Measurements from ENCODE around the gene HMCN2.

The HMCN2 gene

GRCh38 chr9:130233587-130233945, 32.0 kb upstream of the HMCN2 start:
- no peaks in the 10 kb centered on the region for H3K9me3 Mint-ChIP-seq
- peaks cover 7% of the 10 kb centered on the region for H3K36me3 Mint-ChIP-seq (ENCODE audit: insufficient read depth)
- no peak for DNase-seq
- H3K27me3 Mint-ChIP-seq = no peaks in the 10 kb centered on the region
- no peak for ATAC-seq (replicated peaks)
- H3K4me3 Mint-ChIP-seq = no peak overlapping the region
- H3K27ac Mint-ChIP-seq = peak overlapping the region in 1 of 2 donors; percentile 74
- peaks cover 2 to 3% of the 10 kb centered on the region in 2 donors for H3K4me1 Mint-ChIP-seq (ENCODE audit: low read depth in 2 of 2)

GRCh38 chr9:130234340-130235260, 31.0 kb upstream of the HMCN2 start:
- Mint-ChIP-seq H3K4me1 (ENCODE audit: low read depth in 2 of 2) (peaks cover 2 to 3% of the 10 kb centered on the region in 2 donors), H3K36me3 (ENCODE audit: insufficient read depth) (peaks cover 7% of the 10 kb centered on the region), H3K27me3 (no peaks in the 10 kb centered on the region), H3K27ac (no peak overlapping the region), H3K4me3 (no peak overlapping the region), H3K9me3 (no peaks in the 10 kb centered on the region)
- DNase-seq (no peak), ATAC-seq (replicated peaks) (no peak)

DNA sequence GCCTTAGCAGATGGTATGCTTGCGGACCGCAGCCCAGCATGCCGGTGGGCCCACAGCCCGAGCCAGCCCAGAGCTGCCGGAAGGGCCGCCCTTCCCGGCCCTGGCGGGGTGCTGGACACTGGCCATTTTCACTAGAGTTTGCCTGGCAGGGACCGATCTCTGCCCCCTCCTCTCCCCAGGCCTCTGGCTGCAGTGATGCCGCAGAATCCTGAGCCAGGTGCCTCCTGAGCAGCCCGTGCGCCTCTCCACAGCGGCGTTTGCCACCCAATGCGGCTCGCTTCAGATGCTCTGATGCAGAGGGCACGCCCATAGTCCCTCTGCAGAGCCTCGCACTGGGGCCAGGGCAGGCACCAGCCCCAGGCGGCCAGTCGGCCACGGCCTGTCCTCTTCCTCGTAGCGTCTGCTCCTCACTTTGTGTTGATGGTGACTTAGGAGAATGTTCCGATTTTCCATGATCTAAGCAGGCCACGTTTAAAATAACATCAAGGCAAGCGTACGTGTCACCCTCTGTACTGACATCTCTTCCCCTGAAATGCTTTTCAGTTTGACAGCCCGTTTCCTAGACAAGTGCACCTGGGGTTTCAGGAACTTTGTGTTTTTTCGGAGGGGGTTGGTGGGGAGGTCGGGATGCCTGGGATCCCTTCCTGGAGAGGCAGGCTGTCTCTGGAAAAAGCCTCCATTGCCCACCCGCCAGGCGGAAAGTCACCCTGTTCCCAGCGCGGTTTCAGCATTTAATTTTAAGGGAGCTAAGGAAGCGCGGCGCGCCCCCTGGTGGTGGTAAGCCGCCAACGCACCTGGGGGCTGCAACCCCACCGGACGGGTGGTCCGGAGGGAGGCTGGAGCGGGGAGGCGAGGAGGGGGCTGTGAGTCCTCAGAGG, 29.8 kb upstream of the HMCN2 start:
- Mint-ChIP-seq H3K36me3 (ENCODE audit: insufficient read depth) (peaks cover 7% of the 10 kb centered on the region), H3K27ac (no peak overlapping the region), H3K27me3 (no peaks in the 10 kb centered on the region), H3K9me3 (no peaks in the 10 kb centered on the region), H3K4me1 (ENCODE audit: low read depth in 2 of 2) (peaks cover 6 to 8% of the 10 kb centered on the region in 2 donors), H3K4me3 (no peak overlapping the region)
- ATAC-seq (replicated peaks) (peak; percentile 62), DNase-seq (peak; percentile 63 to 72 (median 70))

- Mint-ChIP-seq H3K27ac (no peak overlapping the region), H3K9me3 (no peaks in the 10 kb centered on the region), H3K4me1 (ENCODE audit: low read depth in 2 of 2) (peaks cover 8 to 12% of the 10 kb centered on the region in 2 donors), H3K27me3 (no peaks in the 10 kb centered on the region), H3K4me3 (no peak overlapping the region), H3K36me3 (ENCODE audit: insufficient read depth) (peaks cover 7% of the 10 kb centered on the region)
- ATAC-seq (replicated peaks) (no peak), DNase-seq (no peak)
Measured at GRCh38 chr9:130236436-130236985, 29.0 kb upstream of the HMCN2 start.

GRCh38 chr9:130237076-130237475, 28.5 kb upstream of the HMCN2 start:
- Mint-ChIP-seq H3K4me1 (ENCODE audit: low read depth in 2 of 2) (peaks cover 8 to 12% of the 10 kb centered on the region in 2 donors), H3K36me3 (ENCODE audit: insufficient read depth) (peaks cover 7% of the 10 kb centered on the region), H3K9me3 (no peaks in the 10 kb centered on the region), H3K27me3 (no peaks in the 10 kb centered on the region), H3K4me3 (no peak overlapping the region), H3K27ac (no peak overlapping the region)
- DNase-seq = no peak
- ATAC-seq (replicated peaks) = no peak

DNA sequence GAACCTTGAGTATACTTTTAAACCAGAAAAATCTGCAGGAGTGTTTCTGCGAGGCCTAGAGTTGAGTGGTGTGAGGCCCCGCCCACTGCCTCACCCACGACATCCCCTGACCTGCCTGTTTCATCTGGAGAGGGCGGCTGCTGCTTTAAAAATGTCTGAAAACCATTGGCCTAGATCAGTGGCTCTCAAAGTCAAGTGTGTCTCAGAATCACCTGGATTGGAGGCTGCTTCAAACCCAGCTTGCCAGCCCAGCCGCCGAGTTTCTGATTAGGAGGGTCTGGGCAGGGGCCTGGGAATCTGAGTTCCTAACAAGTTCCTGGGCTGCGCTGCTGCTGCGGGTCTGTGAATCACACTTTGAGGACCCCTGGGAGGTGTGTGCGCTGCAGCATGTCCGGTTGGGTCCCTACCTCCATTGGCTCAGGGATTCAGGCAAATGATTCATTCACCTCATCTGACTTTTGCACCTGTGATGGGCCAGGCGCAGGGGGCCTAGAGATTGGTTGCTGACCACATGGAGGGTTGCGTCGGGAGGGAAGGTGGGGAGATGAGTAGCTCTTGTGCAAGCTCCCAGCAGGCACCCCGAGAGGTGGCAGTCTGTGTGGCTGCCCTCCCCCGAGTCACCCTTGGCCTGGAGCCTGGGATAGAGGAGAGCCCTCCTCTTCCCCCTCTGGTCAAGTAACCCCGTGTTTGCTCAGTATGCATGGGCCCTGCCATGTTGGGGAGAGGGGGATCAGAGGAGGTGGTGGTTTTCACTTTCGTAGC, 27.6 kb upstream of the HMCN2 start:
- Mint-ChIP-seq H3K27me3 (no peaks in the 10 kb centered on the region), H3K9me3 (no peaks in the 10 kb centered on the region), H3K4me1 (ENCODE audit: low read depth in 2 of 2) (peaks cover 12 to 16% of the 10 kb centered on the region in 2 donors), H3K36me3 (ENCODE audit: insufficient read depth) (peaks cover 7% of the 10 kb centered on the region), H3K27ac (no peak overlapping the region), H3K4me3 (no peak overlapping the region)
- no peak for DNase-seq
- ATAC-seq (replicated peaks) = no peak

GRCh38 chr9:130239363-130239695, 26.2 kb upstream of the HMCN2 start:
- Mint-ChIP-seq H3K27ac (peak overlapping the region in 1 of 2 donors; percentile 44), H3K9me3 (no peaks in the 10 kb centered on the region), H3K4me3 (no peak overlapping the region), H3K36me3 (ENCODE audit: insufficient read depth) (peaks cover 3% of the 10 kb centered on the region), H3K4me1 (ENCODE audit: low read depth in 2 of 2) (peaks cover 18% of the 10 kb centered on the region in 2 donors), H3K27me3 (no peaks in the 10 kb centered on the region)
- DNase-seq (no peak), ATAC-seq (replicated peaks) (no peak)

- no peak overlapping the region for H3K4me3 Mint-ChIP-seq
- DNase-seq (no peak), ATAC-seq (replicated peaks) (no peak)
- peaks cover 18% of the 10 kb centered on the region in 2 donors for H3K4me1 Mint-ChIP-seq (ENCODE audit: low read depth in 2 of 2)
- peaks cover 3% of the 10 kb centered on the region for H3K36me3 Mint-ChIP-seq (ENCODE audit: insufficient read depth)
- no peaks in the 10 kb centered on the region for H3K27me3 Mint-ChIP-seq
- H3K9me3 Mint-ChIP-seq = no peaks in the 10 kb centered on the region
- peak overlapping the region in 1 of 2 donors; percentile 44 for H3K27ac Mint-ChIP-seq
Measured at GRCh38 chr9:130239741-130240241, 25.8 kb upstream of the HMCN2 start.

GRCh38 chr9:130240410-130241197, 25.0 kb upstream of the HMCN2 start:
- DNase-seq (peak in 1 of 3 experiments; percentile 23), ATAC-seq (replicated peaks) (peak; percentile 24)
- peaks cover 3% of the 10 kb centered on the region for H3K36me3 Mint-ChIP-seq (ENCODE audit: insufficient read depth)
- H3K4me3 Mint-ChIP-seq = no peak overlapping the region
- no peak overlapping the region for H3K27ac Mint-ChIP-seq
- H3K9me3 Mint-ChIP-seq = no peaks in the 10 kb centered on the region
- H3K27me3 Mint-ChIP-seq = no peaks in the 10 kb centered on the region
- H3K4me1 Mint-ChIP-seq (ENCODE audit: low read depth in 2 of 2) = peaks cover 18% of the 10 kb centered on the region in 2 donors

GRCh38 chr9:130241198-130241535, 24.4 kb upstream of the HMCN2 start:
- DNase-seq (no peak), ATAC-seq (replicated peaks) (no peak)
- H3K36me3 Mint-ChIP-seq (ENCODE audit: insufficient read depth) = peaks cover 3% of the 10 kb centered on the region
- no peak overlapping the region for H3K27ac Mint-ChIP-seq
- no peaks in the 10 kb centered on the region for H3K9me3 Mint-ChIP-seq
- H3K4me1 Mint-ChIP-seq (ENCODE audit: low read depth in 2 of 2) = peaks cover 18% of the 10 kb centered on the region in 2 donors
- no peaks in the 10 kb centered on the region for H3K27me3 Mint-ChIP-seq
- H3K4me3 Mint-ChIP-seq = no peak overlapping the region

- DNase-seq (no peak), ATAC-seq (replicated peaks) (no peak)
- no peaks in the 10 kb centered on the region for H3K27me3 Mint-ChIP-seq
- H3K27ac Mint-ChIP-seq = peak overlapping the region in 1 of 2 donors; percentile 30
- peaks cover 3% of the 10 kb centered on the region for H3K36me3 Mint-ChIP-seq (ENCODE audit: insufficient read depth)
- peak overlapping the region; percentile 65 to 80 for H3K4me3 Mint-ChIP-seq
- no peaks in the 10 kb centered on the region for H3K9me3 Mint-ChIP-seq
- peaks cover 15% of the 10 kb centered on the region in 2 donors for H3K4me1 Mint-ChIP-seq (ENCODE audit: low read depth in 2 of 2)
Measured at GRCh38 chr9:130242270-130243014, 23.1 kb upstream of the HMCN2 start.
